GM23248 (cell line): Measurements from ENCODE around the gene FAM171A1. TPM values are rescaled to one million over a fixed set of nuclear protein-coding genes. Genes with fewer than 3 reads are reported as not detected.

Source experiments
- DNase-seq: peaks from one replicate; pipeline ENCODE4 v3.0.0-alpha.2; 2015
- H2AFZ ChIP-seq: fragments of 200-600 bp; sonication (generic); 2 replicates; pipeline ENCODE4 v1.6.1; 2016; ENCODE audit warnings: antibody characterized with exemption
- H3F3A ChIP-seq: fragments of 200-600 bp; sonication (generic); 2 replicates; pipeline ENCODE4 v1.6.1; 2016; ENCODE audit warnings: mild to moderate bottlenecking, antibody characterized with exemption, mixed run types; ENCODE audit not compliant: insufficient read depth
- H3K27ac ChIP-seq: fragments of 200-600 bp; sonication (generic); 2 replicates; pipeline ENCODE4 v1.5.1; 2016; ENCODE audit warnings: mild to moderate bottlenecking
- H3K27me3 ChIP-seq: fragments of 200-600 bp; sonication (generic); replicated peaks from 2 replicates; pipeline ENCODE4 v1.6.1; 2016; ENCODE audit warnings: mild to moderate bottlenecking; ENCODE audit not compliant: insufficient read depth
- H3K36me3 ChIP-seq: fragments of 200-600 bp; sonication (generic); 2 replicates; pipeline ENCODE4 v1.6.1; 2016; ENCODE audit warnings: low read depth, mild to moderate bottlenecking
- H3K4me1 ChIP-seq: fragments of 200-600 bp; sonication (generic); 2 replicates; pipeline ENCODE4 v1.6.1; 2016; ENCODE audit warnings: mild to moderate bottlenecking; ENCODE audit not compliant: insufficient read depth
- H3K4me2 ChIP-seq: fragments of 200-600 bp; sonication (generic); one replicate; pipeline ENCODE4 v1.6.1; 2016; ENCODE audit warnings: mild to moderate bottlenecking; ENCODE audit not compliant: unreplicated experiment
- H3K4me3 ChIP-seq: fragments of 200-600 bp; sonication (generic); 2 replicates; pipeline ENCODE4 v1.5.1; 2016; ENCODE audit warnings: mild to moderate bottlenecking
- H3K79me2 ChIP-seq: fragments of 200-600 bp; sonication (generic); 2 replicates; pipeline ENCODE4 v1.6.1; 2016; ENCODE audit warnings: mild to moderate bottlenecking; ENCODE audit not compliant: insufficient read depth
- H3K9ac ChIP-seq: fragments of 200-600 bp; sonication (generic); 2 replicates; pipeline ENCODE4 v1.6.1; 2016; ENCODE audit warnings: mild to moderate bottlenecking
- H3K9me2 ChIP-seq: fragments of 200-600 bp; sonication (generic); 2 replicates; pipeline ENCODE4 v1.6.1; 2016; ENCODE audit warnings: mixed run types, mild to moderate bottlenecking, moderate library complexity; ENCODE audit not compliant: insufficient read depth
- H3K9me3 ChIP-seq: fragments of 200-600 bp; sonication (generic); one replicate; pipeline ENCODE4 v1.6.1; 2017; ENCODE audit warnings: low read depth
- H4K20me1 ChIP-seq: fragments of 200-600 bp; sonication (generic); 2 replicates; pipeline ENCODE4 v1.6.0; 2016; ENCODE audit not compliant: insufficient read depth
- EZH2 ChIP-seq: fragments of 200-600 bp; sonication (generic); IDR thresholded peaks from 2 replicates; pipeline ENCODE4 v1.6.1; 2018; ENCODE audit warnings: antibody characterized with exemption, mild to moderate bottlenecking; ENCODE audit not compliant: insufficient read depth, poor library complexity, severe bottlenecking
- EZH2phosphoT487 ChIP-seq: fragments of 200-600 bp; sonication (generic); IDR thresholded peaks from 2 replicates; pipeline ENCODE4 v1.6.1; 2018; ENCODE audit warnings: antibody characterized with exemption, moderate library complexity, mild to moderate bottlenecking, low read depth; ENCODE audit not compliant: insufficient read depth
- WGBS, 2 experiments: methylation state at CpG; one replicate each; pipeline ENCODE4 v1.1.6; 2015 to 2017; ENCODE audit warnings: low lambda C conversion rate in 2 of 2, low coverage in 1 of 2; ENCODE audit errors: missing lambda C conversion rate in 2 of 2; 5-methylcytosine and 5-hydroxymethylcytosine counted together
- in situ Hi-C: fragments of 300-500 bp; cut with MboI; formaldehyde crosslinking; loops from 2 replicates; pipeline ENCODE4 v1.15.0; 2020
- polyA plus RNA-seq: library from polyadenylated mRNA; unstranded; fragments of >200 nt; fragmentation: Nextera tagmentation; extraction: Ambion mirVana; gene quantifications from 2 replicates; pipeline ENCODE4 v1.2.1, GENCODE V29; 2016
- total RNA-seq: library from RNA; depleted of rRNA; stranded (reverse); fragments of >200 nt; shearing (Covaris generic); gene quantifications from 2 replicates; pipeline ENCODE4 v1.2.3, GENCODE V29; 2014; rRNA removed

FAM171A1 gene
- total RNA-seq (23.5 and 25.2 TPM in 2 replicates), polyA plus RNA-seq (11.2 and 11.4 TPM in 2 replicates)

- H3F3A ChIP-seq = peaks cover 9% of the 10 kb centered on the region; the same call in 1 of the 2 replicates
- H2AFZ ChIP-seq = peak within 1 kb of the TSS; percentile 88
- peaks cover 6% of the 10 kb centered on the region; the same call in 1 of the 2 replicates for H3K4me1 ChIP-seq
- peak; percentile 82 for DNase-seq
- H3K27ac ChIP-seq = peak within 1 kb of the TSS; percentile 16; the same call in 1 of the 2 replicates
- peaks cover 40% of the 10 kb centered on the region for H3K79me2 ChIP-seq
- H3K36me3 ChIP-seq = no peaks in the 10 kb centered on the region
- peak within 1 kb of the TSS; percentile 82 for H3K4me2 ChIP-seq
- no peaks in the 10 kb centered on the region for H3K9me2 ChIP-seq
- no peaks in the 10 kb centered on the region for H4K20me1 ChIP-seq
- H3K27me3 ChIP-seq = no peaks in the 10 kb centered on the region
- TF ChIP-seq EZH2phosphoT487 (no peak), EZH2 (no peak)
- H3K9ac ChIP-seq = peak within 1 kb of the TSS; percentile 83
- H3K9me3 ChIP-seq = no peaks in the 10 kb centered on the region
- H3K4me3 ChIP-seq = peak within 1 kb of the TSS; percentile 77
- in situ Hi-C loops = no loop called here
- WGBS, 2 experiments = 3 to 4% methylated on average over 38 to 75 of the region's 115 CpGs
These were observed at the start of gene FAM171A1 for GRCh38 chr10:15370856-15371701. Gene FAM171A1 (minus strand): TSS chr10:15371289. CDS start chr10:15371052, 237 bp downstream.

GRCh38 chr10:15420858-15421257 lies 49.8 kb upstream of the FAM171A1 start:
- H3K4me2 ChIP-seq = no peak overlapping the region
- H3K9me2 ChIP-seq = no peaks in the 10 kb centered on the region

GRCh38 chr10:15419279-15419874 lies 48.3 kb upstream of the FAM171A1 start:
- in situ Hi-C loops = no loop called here
- H3K4me1 ChIP-seq = no peaks in the 10 kb centered on the region
- TF ChIP-seq EZH2 (no peak), EZH2phosphoT487 (no peak)

More at GRCh38 chr10:15420858-15421257, 49.8 kb upstream of the FAM171A1 start:
- no peaks in the 10 kb centered on the region for H4K20me1 ChIP-seq
- no peak for DNase-seq
- in situ Hi-C loops = no loop called here
- H3K4me1 ChIP-seq = no peaks in the 10 kb centered on the region
- H3F3A ChIP-seq = no peaks in the 10 kb centered on the region
- no peak overlapping the region for H3K9ac ChIP-seq
- no peaks in the 10 kb centered on the region for H3K36me3 ChIP-seq
- H3K27ac ChIP-seq = no peak overlapping the region
- no peak overlapping the region for H2AFZ ChIP-seq
- 78 to 80% methylated on average over 4 of the region's 4 CpGs for WGBS, 2 experiments
- H3K4me3 ChIP-seq = no peak overlapping the region
- H3K9me3 ChIP-seq = peaks cover 3% of the 10 kb centered on the region
- no peaks in the 10 kb centered on the region for H3K27me3 ChIP-seq
- TF ChIP-seq EZH2phosphoT487 (no peak), EZH2 (no peak)
- no peaks in the 10 kb centered on the region for H3K79me2 ChIP-seq

GRCh38 chr10:15416034-15416433 lies 44.9 kb upstream of the FAM171A1 start:
- peaks cover 4% of the 10 kb centered on the region for H3K9me3 ChIP-seq
- no peaks in the 10 kb centered on the region for H3K79me2 ChIP-seq
- H3K9ac ChIP-seq = no peak overlapping the region
- no peaks in the 10 kb centered on the region for H3K9me2 ChIP-seq
- H3K4me3 ChIP-seq = no peak overlapping the region
- no peak overlapping the region for H2AFZ ChIP-seq
- no peaks in the 10 kb centered on the region for H3F3A ChIP-seq
- no peak overlapping the region for H3K4me2 ChIP-seq
- H3K27ac ChIP-seq = no peak overlapping the region
- H3K27me3 ChIP-seq = 0 out of 2 replicates have a peak, but pooled peaks cover 6% of the 10 kb centered on the region
- no peaks in the 10 kb centered on the region for H3K4me1 ChIP-seq
- TF ChIP-seq EZH2phosphoT487 (no peak), EZH2 (no peak)
- in situ Hi-C loops = no loop called here
- 38 to 59% methylated on average over 1 of the region's 1 CpG for WGBS, 2 experiments
- H4K20me1 ChIP-seq = no peaks in the 10 kb centered on the region
- no peaks in the 10 kb centered on the region for H3K36me3 ChIP-seq
- DNase-seq = no peak

More at GRCh38 chr10:15419279-15419874, 48.3 kb upstream of the FAM171A1 start:
- Histone ChIP-seq H3K79me2 (no peaks in the 10 kb centered on the region), H3K9me3 (peaks cover 4% of the 10 kb centered on the region), H3K36me3 (no peaks in the 10 kb centered on the region), H3K4me2 (no peak overlapping the region), H3K27ac (no peak overlapping the region), H3F3A (no peaks in the 10 kb centered on the region), H2AFZ (no peak overlapping the region), H3K9ac (no peak overlapping the region), H4K20me1 (no peaks in the 10 kb centered on the region), H3K27me3 (no peaks in the 10 kb centered on the region), H3K4me3 (no peak overlapping the region), H3K9me2 (no peaks in the 10 kb centered on the region)
- 17 to 19% methylated on average over 3 of the region's 3 CpGs for WGBS, 2 experiments
- peak; percentile 61 for DNase-seq
